Brain microvascular endothelial cell (primary cell): ENCODE results near the gene TGFBR3L.
"Not testable (repeated sequence)": the region's sequence is repeated elsewhere in the genome, so short reads cannot be mapped to it uniquely, and the experiment has no call there.

Source experiments
- DNase-seq: peaks from one replicate; pipeline ENCODE4 v3.0.0-alpha.2; 2020
- H3K27ac ChIP-seq: fragments of 250-450 bp; sonication (Bioruptor Pico); 2 replicates; pipeline ENCODE4 v1.5.1; 2020; ENCODE audit warnings: mild to moderate bottlenecking, moderate library complexity
- H3K27me3 ChIP-seq: fragments of 250-450 bp; sonication (Bioruptor Pico); replicated peaks from 2 replicates; pipeline ENCODE4 v1.5.1; 2020; ENCODE audit warnings: mild to moderate bottlenecking
- H3K36me3 ChIP-seq: fragments of 250-450 bp; sonication (Bioruptor Pico); replicated peaks from 2 replicates; pipeline ENCODE4 v1.5.1; 2020; ENCODE audit warnings: mild to moderate bottlenecking
- H3K4me3 ChIP-seq: 2 replicates; pipeline ENCODE4 v1.5.1; 2011; ENCODE audit warnings: low read depth, mild to moderate bottlenecking, control low read depth, low read length, moderate library complexity
- CTCF ChIP-seq: IDR thresholded peaks from 2 replicates; pipeline ENCODE4 v1.5.1; 2011; ENCODE audit warnings: low read depth, mild to moderate bottlenecking, moderate library complexity, low read length, control low read depth, inconsistent platforms; ENCODE audit errors: missing control alignments
- in situ Hi-C: cut with HindIII; loops from 2 replicates; pipeline ENCODE4 v1.10.0; 2017; ENCODE audit warnings: low sequenced_read_pairs, low pct_ligation_motif_present

The TGFBR3L gene

GRCh38 chr19:7955696-7956095 lies 41.1 kb downstream of the TGFBR3L start:
- no peaks in the 10 kb centered on the region for H3K36me3 ChIP-seq
- no peak for DNase-seq
- H3K27ac ChIP-seq: no peak overlapping the region
- TF ChIP-seq CTCF: no peak
- no peaks in the 10 kb centered on the region for H3K27me3 ChIP-seq
- in situ Hi-C loops: no loop called here
- no peak overlapping the region for H3K4me3 ChIP-seq

DNA sequence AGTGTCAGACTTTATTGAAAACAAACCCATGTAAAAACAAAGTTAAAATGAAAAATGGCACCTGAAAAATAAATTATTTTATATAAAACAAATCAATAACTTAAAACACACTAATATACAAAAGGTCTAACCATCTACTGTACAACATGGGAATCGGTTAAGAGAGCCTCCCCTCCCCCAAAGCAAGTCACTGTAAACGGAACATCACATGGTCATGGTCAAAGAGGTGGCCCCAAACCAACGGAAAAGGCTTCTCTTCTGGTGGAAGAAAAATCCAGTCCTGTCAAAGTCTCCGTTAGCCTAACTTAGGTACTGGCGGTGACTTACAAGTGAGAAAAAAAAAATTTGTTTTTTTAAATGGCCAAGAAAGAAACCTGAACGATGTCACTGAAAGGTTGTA lies 44.6 kb downstream of the TGFBR3L start:
- DNase-seq: no peak
- no peak overlapping the region for H3K4me3 ChIP-seq
- in situ Hi-C loops: no loop called here
- H3K36me3 ChIP-seq: peaks cover 21% of the 10 kb centered on the region
- no peak for TF ChIP-seq CTCF
- H3K27ac ChIP-seq: no peak overlapping the region
- no peaks in the 10 kb centered on the region for H3K27me3 ChIP-seq

GRCh38 chr19:7961082-7961481 lies 46.5 kb downstream of the TGFBR3L start:
- H3K27ac ChIP-seq, DNase-seq, in situ Hi-C loops, H3K27me3 ChIP-seq, H3K4me3 ChIP-seq: not testable (repeated sequence)
- peaks cover 32% of the 10 kb centered on the region for H3K36me3 ChIP-seq

DNA sequence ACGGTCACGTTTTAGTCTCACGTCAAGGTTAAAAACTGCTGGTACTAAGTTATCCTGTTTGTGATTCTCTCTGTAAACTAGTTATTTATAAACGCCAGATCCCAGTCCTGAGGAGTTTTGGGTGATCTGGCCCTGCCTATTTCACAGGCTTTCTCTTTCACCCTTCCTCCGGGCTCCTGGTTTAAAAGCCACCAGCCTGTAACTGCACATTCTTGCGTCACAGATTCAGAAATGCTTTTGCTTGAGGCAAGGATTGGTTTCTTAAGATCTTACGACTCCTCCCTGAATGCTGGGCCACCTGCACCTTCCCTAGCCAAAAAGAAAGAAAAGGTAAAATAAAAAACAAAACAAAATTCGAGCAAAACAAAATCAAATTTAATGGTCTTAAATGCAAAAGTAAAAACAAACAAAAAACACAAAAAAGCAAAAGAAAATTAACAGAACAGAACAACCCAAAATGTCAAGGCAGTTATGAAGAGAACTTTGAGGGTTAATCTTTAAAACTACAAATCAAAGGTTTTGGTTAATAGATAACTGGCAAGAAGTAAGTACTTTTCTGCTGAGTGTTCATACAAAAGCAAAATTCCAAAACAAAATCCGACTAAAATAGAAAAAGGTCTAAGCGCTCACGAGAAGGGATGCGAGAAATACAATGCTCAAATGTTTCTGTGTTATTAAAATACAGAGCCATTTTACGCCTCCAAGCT lies 47.4 kb downstream of the TGFBR3L start:
- no peak for DNase-seq
- no peak for TF ChIP-seq CTCF
- Histone ChIP-seq H3K36me3 (peaks cover 34% of the 10 kb centered on the region), H3K4me3 (no peak overlapping the region), H3K27ac (no peak overlapping the region), H3K27me3 (no peaks in the 10 kb centered on the region)
- in situ Hi-C loops: no loop called here

DNA sequence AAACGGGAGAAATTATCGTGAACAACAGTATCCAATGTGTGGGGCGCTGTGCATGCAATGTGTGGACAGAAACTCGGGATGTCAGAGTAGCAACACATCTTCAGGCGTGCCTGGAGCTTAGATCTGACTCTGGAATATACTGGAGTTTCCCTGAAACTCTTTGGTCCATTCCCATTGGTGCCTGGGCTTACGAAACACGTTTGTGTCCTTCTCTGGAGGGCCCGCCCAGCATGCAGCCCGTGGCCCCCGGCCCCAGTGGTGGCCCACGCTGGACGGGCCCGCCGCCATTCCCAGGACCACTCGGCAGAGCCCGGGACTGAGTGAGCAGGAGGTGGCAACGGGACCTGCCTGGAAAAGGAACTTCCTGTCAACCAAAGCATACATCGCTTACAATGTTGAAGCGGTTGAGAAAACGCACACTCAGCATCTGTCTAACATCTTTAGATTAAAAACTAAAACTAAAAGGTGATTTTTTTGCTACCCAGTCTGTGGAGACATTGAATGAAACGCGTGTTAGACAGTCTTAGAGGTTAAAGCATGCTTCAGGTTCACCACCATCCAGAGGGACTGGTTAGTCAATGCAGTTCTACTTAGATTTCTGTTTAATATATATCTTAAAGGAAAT lies 48.1 kb downstream of the TGFBR3L start:
- Histone ChIP-seq H3K27ac (no peak overlapping the region), H3K36me3 (peaks cover 40% of the 10 kb centered on the region), H3K4me3 (no peak overlapping the region), H3K27me3 (no peaks in the 10 kb centered on the region)
- DNase-seq: no peak
- no peak for TF ChIP-seq CTCF
- in situ Hi-C loops: no loop called here

DNA sequence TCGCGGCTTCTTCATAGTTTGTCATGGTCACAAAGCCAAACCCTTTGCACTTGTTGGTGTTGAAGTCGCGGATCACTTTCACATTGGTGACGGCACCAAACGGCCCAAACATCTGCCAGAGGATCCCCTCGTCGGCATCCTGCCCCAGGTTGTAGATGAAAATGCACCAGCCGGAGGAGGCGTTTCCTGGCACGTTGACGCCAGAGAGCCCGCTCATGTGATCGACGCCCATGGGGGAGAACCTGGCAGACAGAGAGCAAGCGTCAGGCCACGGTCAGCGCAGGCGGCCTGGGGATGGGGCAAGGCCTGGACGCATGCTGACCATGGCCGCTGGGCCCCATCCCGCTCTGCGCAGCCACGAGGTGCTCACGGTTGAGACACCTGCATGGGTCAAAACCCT lies 48.9 kb downstream of the TGFBR3L start:
- no peak overlapping the region for H3K4me3 ChIP-seq
- no peaks in the 10 kb centered on the region for H3K27me3 ChIP-seq
- no peak for DNase-seq
- in situ Hi-C loops: no loop called here
- H3K36me3 ChIP-seq: peaks cover 40% of the 10 kb centered on the region
- no peak overlapping the region for H3K27ac ChIP-seq
- no peak for TF ChIP-seq CTCF
